A549 (cell line): ENCODE measurements around the gene PHC1. TPM values are rescaled to one million over a fixed set of nuclear protein-coding genes. Genes with fewer than 3 reads are reported as not detected.

ENCODE experiments used
- ATAC-seq, 2 experiments: fragments of 200-7000 bp in 1 of 2; fragments of >200 bp in 1 of 2; cut with Nextera tagmentation in 1 of 2; cut with Tn5 transposase in 1 of 2; 3 replicates each; pipeline versions ENCODE4 v1.8.0 to v1.9.1; 2018 to 2020; ENCODE audit warnings: mild to moderate bottlenecking in 1 of 2, moderate library complexity in 1 of 2
- CTCF ChIA-PET: fragments of 300-600 bp; sonication (Branson Sonifier 250); formaldehyde crosslinking; extraction: SDS; loops from one replicate; lab custom pipeline; 2021; ENCODE audit warnings: antibody characterized with exemption, inconsistent platforms; lab: Yijun Ruan, JAX
- POLR2A ChIA-PET: fragments of 350-600 bp; formaldehyde crosslinking; extraction: SDS; loops from one replicate; lab custom pipeline; 2021; ENCODE audit warnings: antibody characterized with exemption, inconsistent platforms; lab: Yijun Ruan, JAX
- DNase-seq, 2 experiments: peaks; one replicate each; pipeline versions ENCODE4 v3.0.0 to v3.0.0-alpha.2; 2011 to 2016; ENCODE audit warnings: low read depth in 1 of 2, low spot score in 1 of 2
- FAIRE-seq: peaks from 2 replicates; lab custom pipeline; 2011; peaks lifted over from hg19 to GRCh38; lab: Jason Lieb, UNC
- H3K27ac ChIP-seq, 2 experiments: fragments of >200 bp; sonication (Bioruptor Twin); formaldehyde crosslinking; 3 replicates each; pipeline ENCODE4 v1.5.1; 2016 to 2017
- H3K4me1 ChIP-seq: fragments of >200 bp; sonication (Bioruptor Twin); formaldehyde crosslinking; 3 replicates; pipeline ENCODE4 v1.6.1; 2016
- H3K4me2 ChIP-seq: fragments of >200 bp; sonication (Bioruptor Twin); formaldehyde crosslinking; 3 replicates; pipeline ENCODE4 v1.6.1; 2016
- H3K4me3 ChIP-seq: fragments of >200 bp; sonication (Bioruptor Twin); formaldehyde crosslinking; 3 replicates; pipeline ENCODE4 v1.5.1; 2016
- H3K9me3 ChIP-seq: fragments of >200 bp; sonication (Bioruptor Twin); formaldehyde crosslinking; 3 replicates; pipeline ENCODE4 v1.6.1; 2016
- CHD2 ChIP-seq: fragments of 150-350 bp; IDR thresholded peaks from 2 replicates; pipeline ENCODE4 v1.6.1; 2014; ENCODE audit warnings: low read length; ENCODE audit not compliant: partially characterized antibody
- CHD4 ChIP-seq: fragments of 200-600 bp; sonication (generic); IDR thresholded peaks from 2 replicates; pipeline ENCODE4 v1.6.1; 2016; ENCODE audit warnings: antibody characterized with exemption, mild to moderate bottlenecking, borderline replicate concordance
- E2F6 ChIP-seq: IDR thresholded peaks from 2 replicates; pipeline ENCODE4 v1.6.1; 2012; ENCODE audit warnings: low read depth, borderline replicate concordance
- EHMT2 ChIP-seq: fragments of 200-600 bp; sonication (generic); IDR thresholded peaks from 2 replicates; pipeline ENCODE4 v1.6.1; 2016; ENCODE audit warnings: antibody characterized with exemption, low read depth, mild to moderate bottlenecking, moderate library complexity
- ELK1 ChIP-seq: fragments of 150-350 bp; IDR thresholded peaks from 2 replicates; pipeline ENCODE4 v1.6.1; 2014; ENCODE audit warnings: low read depth, mild to moderate bottlenecking, low read length
- ESRRA ChIP-seq: fragments of 150-350 bp; IDR thresholded peaks from 2 replicates; pipeline ENCODE4 v1.6.1; 2014; ENCODE audit warnings: mild to moderate bottlenecking, low read length, borderline replicate concordance
- FOXS1 ChIP-seq: fragments of 250-450 bp; sonication (Bioruptor Pico); IDR thresholded peaks from 2 replicates; pipeline ENCODE4 v1.5.0; 2020; ENCODE audit warnings: mild to moderate bottlenecking, moderate library complexity
- JUN ChIP-seq, 2 experiments: fragments of >200 bp; sonication (Bioruptor Twin); formaldehyde crosslinking; IDR thresholded peaks; 2 replicates in 1 of 2; 3 replicates in 1 of 2; pipeline ENCODE4 v1.6.1; 2016 to 2017
- KDM1A ChIP-seq: fragments of 200-600 bp; sonication (generic); IDR thresholded peaks from 2 replicates; pipeline ENCODE4 v1.6.1; 2016; ENCODE audit warnings: low read depth, mild to moderate bottlenecking
- KDM5A ChIP-seq: fragments of 200-600 bp; sonication (generic); IDR thresholded peaks from 2 replicates; pipeline ENCODE4 v1.6.1; 2016; ENCODE audit warnings: antibody characterized with exemption, mild to moderate bottlenecking
- MAFK ChIP-seq: fragments of 450-650 bp; IDR thresholded peaks from 2 replicates; pipeline ENCODE4 v1.6.1; 2014; ENCODE audit not compliant: partially characterized antibody
- NFE2L2 ChIP-seq: fragments of 150-350 bp; conservative IDR thresholded peaks from 2 replicates; pipeline ENCODE4 v1.6.1; 2014; ENCODE audit warnings: low read length
- PBX3 ChIP-seq: IDR thresholded peaks from 2 replicates; pipeline ENCODE4 v1.6.1; 2012
- PHF8 ChIP-seq: fragments of 200-600 bp; sonication (generic); IDR thresholded peaks from 2 replicates; pipeline ENCODE4 v1.6.1; 2016; ENCODE audit warnings: low read depth, mild to moderate bottlenecking, antibody characterized with exemption, moderate library complexity, borderline replicate concordance
- POLR2A ChIP-seq: IDR thresholded peaks from 2 replicates; pipeline ENCODE4 v1.6.1; 2012; ENCODE audit warnings: mild to moderate bottlenecking, low read length
- POLR2AphosphoS2 ChIP-seq: conservative IDR thresholded peaks from 2 replicates; pipeline ENCODE4 v1.6.1; 2012; ENCODE audit warnings: low read length, improper control_type of control experiment, inconsistent platforms
- SREBF2 ChIP-seq: fragments of 450-650 bp; IDR thresholded peaks from 2 replicates; pipeline ENCODE4 v1.6.1; 2014; ENCODE audit warnings: mild to moderate bottlenecking, moderate library complexity
- TP53 ChIP-seq: fragments of 250-450 bp; sonication (Bioruptor Pico); IDR thresholded peaks from 2 replicates; pipeline ENCODE4 v1.5.0; 2021; ENCODE audit warnings: mild to moderate bottlenecking, moderate library complexity
- WGBS: methylation state at CpG from one replicate; pipeline ENCODE4 v1.1.6; 2017; ENCODE audit errors: missing lambda C conversion rate; 5-methylcytosine and 5-hydroxymethylcytosine counted together
- polyA plus RNA-seq, 4 experiments: library from polyadenylated mRNA; depleted of rRNA in 3 of 4; stranded (reverse); fragments of >200 nt; fragmentation: RNase III in 1 of 4; extraction: RNeasy Plus Mini Kit Qiagen cat#74134 plus additional on column Dnase treatment in 1 of 4; gene quantifications; 2 replicates in 3 of 4; 3 replicates in 1 of 4; pipeline ENCODE4 v1.2.3, GENCODE V29; 2011 to 2017
- TF ChIP-seq, protein P1 (sequence below): fragments of 450-650 bp; IDR thresholded peaks from 2 replicates; pipeline ENCODE4 v1.6.1; 2014; ENCODE audit warnings: antibody characterized with exemption
- TF ChIP-seq, protein P2 (sequence below): fragments of 250-450 bp; sonication (Bioruptor Pico); IDR thresholded peaks from 2 replicates; pipeline ENCODE4 v1.5.0; 2020; ENCODE audit warnings: low read depth, mild to moderate bottlenecking, moderate library complexity

The PHC1 gene
- polyA plus RNA-seq, 2 of the 4 experiments (the other 2 are of a cell fraction): 11.2 to 26.5 TPM

GRCh38 chr12:8904665-8905064, 9.6 kb upstream of the PHC1 start:
- TF ChIP-seq NFE2L2 (no peak), ESRRA (no peak), POLR2AphosphoS2 (no peak), MAFK (no peak), CHD4 (no peak), EHMT2 (no peak), SREBF2 (no peak), KDM5A (no peak), TP53 (no peak), E2F6 (no peak), JUN (IDR thresholded peaks at IDR 0.05) (no peak), KDM1A (no peak), POLR2A (no peak)
- TF ChIP-seq, protein P1, sequence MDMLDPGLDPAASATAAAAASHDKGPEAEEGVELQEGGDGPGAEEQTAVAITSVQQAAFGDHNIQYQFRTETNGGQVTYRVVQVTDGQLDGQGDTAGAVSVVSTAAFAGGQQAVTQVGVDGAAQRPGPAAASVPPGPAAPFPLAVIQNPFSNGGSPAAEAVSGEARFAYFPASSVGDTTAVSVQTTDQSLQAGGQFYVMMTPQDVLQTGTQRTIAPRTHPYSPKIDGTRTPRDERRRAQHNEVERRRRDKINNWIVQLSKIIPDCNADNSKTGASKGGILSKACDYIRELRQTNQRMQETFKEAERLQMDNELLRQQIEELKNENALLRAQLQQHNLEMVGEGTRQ: no peak
- H3K27ac ChIP-seq: no peak overlapping the region
- no peaks in the 10 kb centered on the region for H3K4me1 ChIP-seq
- no peak overlapping the region for H3K4me2 ChIP-seq
- no peak overlapping the region for H3K4me3 ChIP-seq
- CTCF ChIA-PET: interaction anchor here (2.3 kb wide), 1 partner anchor 14 kb away, joined by 11 read pairs; no protein-coding TSS in a partner anchor
- no peaks in the 10 kb centered on the region for H3K9me3 ChIP-seq
- DNase-seq (no peak), FAIRE-seq (no peak), ATAC-seq (no peak)
- POLR2A ChIA-PET: no interaction called here

GRCh38 chr12:8905546-8905945, 8.8 kb upstream of the PHC1 start:
- ChIA-PET CTCF (interaction anchor here (0.8 kb wide), 1 partner anchor 16 kb away, joined by 4 read pairs; no protein-coding TSS in a partner anchor), POLR2A (no interaction called here)
- ATAC-seq: no peak
- H3K9me3 ChIP-seq: no peaks in the 10 kb centered on the region
- H3K27ac ChIP-seq: no peak overlapping the region
- no peak for DNase-seq
- no peak for TF ChIP-seq CHD2
- no peak for TF ChIP-seq FOXS1 (CRISPR knock-in tag)
- no peak for TF ChIP-seq SREBF2
- TF ChIP-seq, protein P2, sequence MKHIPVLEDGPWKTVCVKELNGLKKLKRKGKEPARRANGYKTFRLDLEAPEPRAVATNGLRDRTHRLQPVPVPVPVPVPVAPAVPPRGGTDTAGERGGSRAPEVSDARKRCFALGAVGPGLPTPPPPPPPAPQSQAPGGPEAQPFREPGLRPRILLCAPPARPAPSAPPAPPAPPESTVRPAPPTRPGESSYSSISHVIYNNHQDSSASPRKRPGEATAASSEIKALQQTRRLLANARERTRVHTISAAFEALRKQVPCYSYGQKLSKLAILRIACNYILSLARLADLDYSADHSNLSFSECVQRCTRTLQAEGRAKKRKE: no peak
- TF ChIP-seq ELK1: no peak
- TF ChIP-seq PBX3: no peak
- TF ChIP-seq PHF8: no peak
- TF ChIP-seq, protein P1: no peak
- no peak for FAIRE-seq
- WGBS: 73% methylated on average over 9 of the region's 10 CpGs
- no peak overlapping the region for H3K4me3 ChIP-seq
- H3K4me2 ChIP-seq: no peak overlapping the region
- no peaks in the 10 kb centered on the region for H3K4me1 ChIP-seq
